GM12878 (cell line): ENCODE measurements around the gene NFATC2. TPM values are rescaled to one million over a fixed set of nuclear protein-coding genes. Genes with fewer than 3 reads are reported as not detected.

Experiments used
- ATAC-seq: fragments of 200-7000 bp; cut with Tn5 transposase; 3 replicates; pipeline ENCODE4 v1.9.1; 2020; ENCODE audit warnings: mild to moderate bottlenecking, moderate library complexity
- BruUV-seq: library from RNA; stranded (reverse); fragments of 400-500 nt; replicated peaks from 2 replicates; lab custom pipeline; 2021; lab: Mats Ljungman, UMichigan
- CTCF ChIA-PET: fragments of 300-600 bp; sonication (Branson Sonifier 250); formaldehyde crosslinking; extraction: SDS; loops from one replicate; lab custom pipeline; 2021; ENCODE audit warnings: inconsistent platforms; lab: Yijun Ruan, JAX
- POLR2A ChIA-PET: fragments of 350-600 bp; formaldehyde crosslinking; extraction: SDS; loops from one replicate; lab custom pipeline; 2021; ENCODE audit warnings: inconsistent platforms; lab: Charles Lee
- RAD21 ChIA-PET: fragments of 300-600 bp; sonication (Branson Sonifier 250); formaldehyde crosslinking; loops from one replicate; lab custom pipeline; 2023; ENCODE audit warnings: antibody characterized with exemption; ENCODE audit not compliant: unreplicated experiment; lab: Charles Lee
- SMC1A ChIA-PET: fragments of 300-600 bp; sonication (Branson Sonifier 250); formaldehyde crosslinking; loops from one replicate; lab custom pipeline; 2023; ENCODE audit not compliant: unreplicated experiment, uncharacterized antibody; lab: Charles Lee
- DNase-seq: peaks from one replicate; pipeline ENCODE4 v3.0.0-alpha.2; 2011; ENCODE audit warnings: low read depth, low spot score
- FAIRE-seq: peaks from 3 replicates; lab custom pipeline; 2011; peaks lifted over from hg19 to GRCh38; lab: Jason Lieb, UNC
- H2AFZ ChIP-seq: 2 replicates; pipeline ENCODE4 v1.6.0; 2011; ENCODE audit warnings: low read depth, low read length, control low read depth; ENCODE audit not compliant: control insufficient read depth
- H3K27ac ChIP-seq: 2 replicates; pipeline ENCODE4 v1.5.1; 2011; ENCODE audit warnings: control low read depth; ENCODE audit not compliant: control insufficient read depth, insufficient read depth
- H3K27me3 ChIP-seq, 2 experiments: replicated peaks in 1 of 2; 2 replicates each; pipeline versions ENCODE4 v1.6.0 to v1.6.1; 2011; ENCODE audit warnings: low read length in 1 of 2; ENCODE audit not compliant: control insufficient read depth in 2 of 2, insufficient read depth in 2 of 2
- H3K36me3 ChIP-seq, 2 experiments: 2 replicates each; pipeline ENCODE4 v1.5.1; 2011; ENCODE audit warnings: low read length in 1 of 2; ENCODE audit not compliant: control insufficient read depth in 2 of 2, insufficient read depth in 2 of 2
- H3K4me1 ChIP-seq: 2 replicates; pipeline ENCODE4 v1.6.1; 2011; ENCODE audit warnings: mild to moderate bottlenecking, low read length, moderate library complexity, mixed read lengths; ENCODE audit not compliant: control insufficient read depth, insufficient read depth
- H3K4me2 ChIP-seq: 2 replicates; pipeline ENCODE4 v1.6.0; 2011; ENCODE audit warnings: control low read depth; ENCODE audit not compliant: control insufficient read depth, insufficient read depth
- H3K4me3 ChIP-seq: fragments of 200-600 bp; sonication (generic); 2 replicates; pipeline ENCODE4 v1.5.1; 2016
- H3K79me2 ChIP-seq: 2 replicates; pipeline ENCODE4 v1.6.0; 2011; ENCODE audit warnings: low read length; ENCODE audit not compliant: control insufficient read depth, insufficient read depth
- H3K9ac ChIP-seq: 2 replicates; pipeline ENCODE4 v1.8.0; 2011; ENCODE audit warnings: low read length, control low read depth, mixed read lengths; ENCODE audit not compliant: control insufficient read depth, insufficient read depth
- H3K9me3 ChIP-seq: replicated peaks from 3 replicates; pipeline ENCODE4 v1.5.1; 2011; ENCODE audit warnings: mild to moderate bottlenecking, low read length; ENCODE audit not compliant: control insufficient read depth, insufficient read depth
- H4K20me1 ChIP-seq: 2 replicates; pipeline ENCODE4 v1.6.0; 2011; ENCODE audit not compliant: control insufficient read depth, insufficient read depth
- BHLHE40 ChIP-seq, 2 experiments: fragments of 450-650 bp in 1 of 2; IDR thresholded peaks; 2 replicates each; pipeline ENCODE4 v1.6.1; 2011 to 2017; ENCODE audit warnings: low read depth in 2 of 2, borderline replicate concordance in 1 of 2, improper control_type of control experiment in 1 of 2, low read length in 1 of 2, mild to moderate bottlenecking in 1 of 2
- CHD4 ChIP-seq: fragments of 200-600 bp; sonication (generic); IDR thresholded peaks from 2 replicates; pipeline ENCODE4 v1.6.1; 2016; ENCODE audit warnings: mild to moderate bottlenecking
- DPF2 ChIP-seq: fragments of 450-650 bp; IDR thresholded peaks from 2 replicates; pipeline ENCODE4 v1.6.1; 2017; ENCODE audit warnings: mild to moderate bottlenecking
- HCFC1 ChIP-seq: fragments of 150-350 bp; IDR thresholded peaks from 2 replicates; pipeline ENCODE4 v1.6.1; 2014; ENCODE audit warnings: low read length
- IKZF2 ChIP-seq, 2 experiments: fragments of 450-650 bp; IDR thresholded peaks; 2 replicates each; pipeline ENCODE4 v1.6.1; 2017; ENCODE audit warnings: mild to moderate bottlenecking in 2 of 2, moderate library complexity in 2 of 2
- MTA2 ChIP-seq: fragments of 450-650 bp; IDR thresholded peaks from 2 replicates; pipeline ENCODE4 v1.6.1; 2016; ENCODE audit warnings: low read depth, mild to moderate bottlenecking, moderate library complexity
- MYB ChIP-seq: fragments of 150-350 bp; IDR thresholded peaks from 2 replicates; pipeline ENCODE4 v1.6.1; 2014; ENCODE audit warnings: mild to moderate bottlenecking, low read depth, low read length, borderline replicate concordance
- PAX8 ChIP-seq: fragments of 450-650 bp; IDR thresholded peaks from 2 replicates; pipeline ENCODE4 v1.6.1; 2017; ENCODE audit warnings: mild to moderate bottlenecking, moderate library complexity
- POLR2AphosphoS5 ChIP-seq: IDR thresholded peaks from 2 replicates; pipeline ENCODE4 v1.6.1; 2011; ENCODE audit warnings: mild to moderate bottlenecking, low read length, inconsistent platforms
- RAD51 ChIP-seq: fragments of 450-650 bp; IDR thresholded peaks from 2 replicates; pipeline ENCODE4 v1.6.1; 2016; ENCODE audit warnings: moderate library complexity, mild to moderate bottlenecking, inconsistent platforms
- SP1 ChIP-seq: IDR thresholded peaks from one replicate; pipeline ENCODE4 v1.6.1; 2011; ENCODE audit warnings: low read depth, low read length
- ZBED1 ChIP-seq: IDR thresholded peaks from 2 replicates; pipeline ENCODE4 v1.6.1; 2016; ENCODE audit warnings: borderline replicate concordance
- WGBS: methylation state at CpG from one replicate; pipeline ENCODE4 v1.1.6; 2016; ENCODE audit warnings: low lambda C conversion rate; ENCODE audit not compliant: insufficient replicate concordance, insufficient coverage; ENCODE audit errors: missing lambda C conversion rate; 5-methylcytosine and 5-hydroxymethylcytosine counted together
- in situ Hi-C: fragments of 300-500 bp; cut with MboI; formaldehyde crosslinking; loops from 9 replicates; pipeline ENCODE4 v1.14.3; 2018; ENCODE audit warnings: mixed read lengths
- intact Hi-C: fragments of 100-400 bp; cut with micrococcal nuclease; formaldehyde crosslinking; loops from one replicate; pipeline ENCODE4 v1.14.2; 2022; ENCODE audit not compliant: unreplicated experiment
- polyA plus RNA-seq, 11 experiments: library from polyadenylated mRNA; depleted of rRNA in 4 of 11; unstranded in 6 of 11; stranded (reverse) in 5 of 11; fragments of >200 nt; fragmentation: Nextera tagmentation in 4 of 11; fragmentation: Illumina TruSeq in 1 of 11; extraction: Ambion mirVana in 4 of 11; extraction: Trizol in 1 of 11; gene quantifications; 1 replicate in 1 of 11; 2 replicates in 10 of 11; pipeline versions ENCODE4 v1.2.1 to v1.2.3, GENCODE V29; 2011 to 2016; ENCODE audit warnings: inconsistent platforms in 2 of 11, missing spikeins in 2 of 11, low read depth in 1 of 11
- total RNA-seq, 4 experiments: library from RNA; depleted of rRNA in 3 of 4; stranded (reverse); fragments of >200 nt in 3 of 4; fragmentation: Illumina TruSeq in 1 of 4; extraction: Trizol in 1 of 4; gene quantifications; 2 replicates each; pipeline versions ENCODE4 v1.2.1 to v1.2.3, GENCODE V29; 2013 to 2021
- TF ChIP-seq, protein P1 (sequence below): IDR thresholded peaks from 2 replicates; pipeline ENCODE4 v1.6.1; 2012; ENCODE audit warnings: low read length, inconsistent platforms
- TF ChIP-seq, protein P2 (sequence below): fragments of 150-350 bp; IDR thresholded peaks from 2 replicates; pipeline ENCODE4 v1.6.1; 2016; ENCODE audit warnings: low read depth, low read length
- TF ChIP-seq, protein P3 (sequence below): fragments of 450-650 bp; IDR thresholded peaks from 2 replicates; pipeline ENCODE4 v1.6.1; 2017; ENCODE audit warnings: low read depth, mild to moderate bottlenecking, moderate library complexity
- TF ChIP-seq, protein P4 (sequence below): fragments of 450-650 bp; IDR thresholded peaks from 2 replicates; pipeline ENCODE4 v1.6.1; 2017; ENCODE audit warnings: borderline replicate concordance

Gene NFATC2
- total and polyA plus RNA-seq, 10 of the 15 experiments (the other 5 are each of a cell fraction or from before 2014, with no cell fraction given): 3.3 to 20.0 (median 7.3) TPM

DNA sequence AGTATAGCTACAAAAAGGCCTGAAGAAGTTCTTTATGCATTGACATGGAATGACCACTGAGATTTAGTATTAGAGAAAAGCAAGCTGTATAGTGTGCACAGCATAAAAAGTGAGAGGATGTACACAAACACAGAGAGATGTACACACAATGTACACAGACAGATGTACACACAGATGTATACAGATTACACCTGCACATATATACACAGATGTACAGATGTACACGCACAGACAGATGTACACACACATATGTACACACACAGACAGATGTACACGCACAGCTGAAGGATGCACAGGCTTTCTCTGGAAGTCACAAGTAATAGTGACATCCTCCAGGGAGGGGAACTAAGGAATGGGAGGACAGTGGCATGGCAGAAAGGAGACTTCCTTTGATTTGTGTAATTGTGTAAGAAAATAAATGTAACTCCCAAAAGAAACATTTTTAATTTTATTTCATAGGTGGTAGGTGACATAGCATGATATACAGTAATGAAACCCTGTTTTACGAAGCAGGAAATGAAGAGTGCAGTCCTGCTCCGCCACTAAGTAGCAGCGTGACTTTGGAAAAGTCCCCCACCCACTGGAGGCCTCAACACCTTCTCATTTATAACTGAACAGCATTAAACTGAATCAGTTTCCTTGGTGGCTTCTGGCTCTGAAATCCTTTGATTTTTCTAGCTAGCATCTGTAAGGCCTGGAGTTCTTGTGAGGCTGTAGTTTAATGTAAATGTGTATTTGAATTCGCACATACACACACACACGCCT, 14.1 kb downstream of the NFATC2 start:
- DNase-seq: no peak
- peaks cover 74% of the 10 kb centered on the region for H3K4me1 ChIP-seq
- RAD21 ChIA-PET: interaction anchor here (1.0 to 1.1 kb wide), 3 partner anchors 13 to 67 kb away, joined by 3 read pairs; partner anchors contain the start of gene NFATC2
- H3K9ac ChIP-seq: peak overlapping the region; percentile 65
- H3K27ac ChIP-seq: peak overlapping the region; percentile 75
- POLR2A ChIA-PET: interaction anchor here (0.6 to 1.4 kb wide), 5 partner anchors 9 to 31 kb away, joined by 3 to 6 read pairs (median 3); partner anchors contain the start of gene NFATC2
- WGBS: 43% methylated on average over 7 of the region's 7 CpGs
- intact Hi-C loops (no loop called here), in situ Hi-C loops (no loop called here)
- H2AFZ ChIP-seq: no peak overlapping the region
- H4K20me1 ChIP-seq: no peaks in the 10 kb centered on the region
- H3K9me3 ChIP-seq: no peaks in the 10 kb centered on the region
- H3K27me3 ChIP-seq: no peaks in the 10 kb centered on the region
- H3K36me3 ChIP-seq: peaks cover 0 to 5% of the 10 kb centered on the region in 2 experiments; a peak in 3 of 4 replicates
- BruUV-seq: no TSS peak
- H3K4me3 ChIP-seq: peak overlapping the region; percentile 37
- peaks cover 71% of the 10 kb centered on the region for H3K79me2 ChIP-seq
- peak; percentile 51 for ATAC-seq
- peak overlapping the region; percentile 39 for H3K4me2 ChIP-seq
- CTCF ChIA-PET: no interaction called here
- FAIRE-seq: no peak
- SMC1A ChIA-PET: interaction anchor here (1.1 to 1.6 kb wide), 4 partner anchors 10 to 124 kb away, joined by 3 to 4 read pairs (median 4); no protein-coding TSS in a partner anchor
- no peak for TF ChIP-seq MYB
- TF ChIP-seq, protein P1, sequence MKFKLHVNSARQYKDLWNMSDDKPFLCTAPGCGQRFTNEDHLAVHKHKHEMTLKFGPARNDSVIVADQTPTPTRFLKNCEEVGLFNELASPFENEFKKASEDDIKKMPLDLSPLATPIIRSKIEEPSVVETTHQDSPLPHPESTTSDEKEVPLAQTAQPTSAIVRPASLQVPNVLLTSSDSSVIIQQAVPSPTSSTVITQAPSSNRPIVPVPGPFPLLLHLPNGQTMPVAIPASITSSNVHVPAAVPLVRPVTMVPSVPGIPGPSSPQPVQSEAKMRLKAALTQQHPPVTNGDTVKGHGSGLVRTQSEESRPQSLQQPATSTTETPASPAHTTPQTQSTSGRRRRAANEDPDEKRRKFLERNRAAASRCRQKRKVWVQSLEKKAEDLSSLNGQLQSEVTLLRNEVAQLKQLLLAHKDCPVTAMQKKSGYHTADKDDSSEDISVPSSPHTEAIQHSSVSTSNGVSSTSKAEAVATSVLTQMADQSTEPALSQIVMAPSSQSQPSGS: no peak
- TF ChIP-seq, protein P2, sequence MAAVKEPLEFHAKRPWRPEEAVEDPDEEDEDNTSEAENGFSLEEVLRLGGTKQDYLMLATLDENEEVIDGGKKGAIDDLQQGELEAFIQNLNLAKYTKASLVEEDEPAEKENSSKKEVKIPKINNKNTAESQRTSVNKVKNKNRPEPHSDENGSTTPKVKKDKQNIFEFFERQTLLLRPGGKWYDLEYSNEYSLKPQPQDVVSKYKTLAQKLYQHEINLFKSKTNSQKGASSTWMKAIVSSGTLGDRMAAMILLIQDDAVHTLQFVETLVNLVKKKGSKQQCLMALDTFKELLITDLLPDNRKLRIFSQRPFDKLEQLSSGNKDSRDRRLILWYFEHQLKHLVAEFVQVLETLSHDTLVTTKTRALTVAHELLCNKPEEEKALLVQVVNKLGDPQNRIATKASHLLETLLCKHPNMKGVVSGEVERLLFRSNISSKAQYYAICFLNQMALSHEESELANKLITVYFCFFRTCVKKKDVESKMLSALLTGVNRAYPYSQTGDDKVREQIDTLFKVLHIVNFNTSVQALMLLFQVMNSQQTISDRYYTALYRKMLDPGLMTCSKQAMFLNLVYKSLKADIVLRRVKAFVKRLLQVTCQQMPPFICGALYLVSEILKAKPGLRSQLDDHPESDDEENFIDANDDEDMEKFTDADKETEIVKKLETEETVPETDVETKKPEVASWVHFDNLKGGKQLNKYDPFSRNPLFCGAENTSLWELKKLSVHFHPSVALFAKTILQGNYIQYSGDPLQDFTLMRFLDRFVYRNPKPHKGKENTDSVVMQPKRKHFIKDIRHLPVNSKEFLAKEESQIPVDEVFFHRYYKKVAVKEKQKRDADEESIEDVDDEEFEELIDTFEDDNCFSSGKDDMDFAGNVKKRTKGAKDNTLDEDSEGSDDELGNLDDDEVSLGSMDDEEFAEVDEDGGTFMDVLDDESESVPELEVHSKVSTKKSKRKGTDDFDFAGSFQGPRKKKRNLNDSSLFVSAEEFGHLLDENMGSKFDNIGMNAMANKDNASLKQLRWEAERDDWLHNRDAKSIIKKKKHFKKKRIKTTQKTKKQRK: no peak
- TF ChIP-seq BHLHE40 (IDR thresholded peaks at IDR 0.05; ENCODE audit: borderline replicate concordance in 1 of 2, low read depth in 2 of 2, low read length in 1 of 2): peak in 1 of 2 experiments; percentile 56; a peak in 1 of 4 replicates
- TF ChIP-seq RAD51: 0 out of 2 replicates have a peak, but pooled peaks have one; percentile 11
- TF ChIP-seq MTA2: peak; percentile 30; the same call in 1 of the 2 replicates
- no peak for TF ChIP-seq HCFC1
- TF ChIP-seq, protein P3, sequence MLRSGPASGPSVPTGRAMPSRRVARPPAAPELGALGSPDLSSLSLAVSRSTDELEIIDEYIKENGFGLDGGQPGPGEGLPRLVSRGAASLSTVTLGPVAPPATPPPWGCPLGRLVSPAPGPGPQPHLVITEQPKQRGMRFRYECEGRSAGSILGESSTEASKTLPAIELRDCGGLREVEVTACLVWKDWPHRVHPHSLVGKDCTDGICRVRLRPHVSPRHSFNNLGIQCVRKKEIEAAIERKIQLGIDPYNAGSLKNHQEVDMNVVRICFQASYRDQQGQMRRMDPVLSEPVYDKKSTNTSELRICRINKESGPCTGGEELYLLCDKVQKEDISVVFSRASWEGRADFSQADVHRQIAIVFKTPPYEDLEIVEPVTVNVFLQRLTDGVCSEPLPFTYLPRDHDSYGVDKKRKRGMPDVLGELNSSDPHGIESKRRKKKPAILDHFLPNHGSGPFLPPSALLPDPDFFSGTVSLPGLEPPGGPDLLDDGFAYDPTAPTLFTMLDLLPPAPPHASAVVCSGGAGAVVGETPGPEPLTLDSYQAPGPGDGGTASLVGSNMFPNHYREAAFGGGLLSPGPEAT: peak; percentile 52
- TF ChIP-seq ZBED1: no peak
- TF ChIP-seq, protein P4, sequence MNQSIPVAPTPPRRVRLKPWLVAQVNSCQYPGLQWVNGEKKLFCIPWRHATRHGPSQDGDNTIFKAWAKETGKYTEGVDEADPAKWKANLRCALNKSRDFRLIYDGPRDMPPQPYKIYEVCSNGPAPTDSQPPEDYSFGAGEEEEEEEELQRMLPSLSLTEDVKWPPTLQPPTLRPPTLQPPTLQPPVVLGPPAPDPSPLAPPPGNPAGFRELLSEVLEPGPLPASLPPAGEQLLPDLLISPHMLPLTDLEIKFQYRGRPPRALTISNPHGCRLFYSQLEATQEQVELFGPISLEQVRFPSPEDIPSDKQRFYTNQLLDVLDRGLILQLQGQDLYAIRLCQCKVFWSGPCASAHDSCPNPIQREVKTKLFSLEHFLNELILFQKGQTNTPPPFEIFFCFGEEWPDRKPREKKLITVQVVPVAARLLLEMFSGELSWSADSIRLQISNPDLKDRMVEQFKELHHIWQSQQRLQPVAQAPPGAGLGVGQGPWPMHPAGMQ: no peak
- peak; percentile 20 to 46; a peak in 2 of 4 replicates for TF ChIP-seq IKZF2 (IDR thresholded peaks at IDR 0.05)
- TF ChIP-seq PAX8: peak; percentile 95
- 0 out of 2 replicates have a peak, but pooled peaks have one; percentile 19 for TF ChIP-seq DPF2
- TF ChIP-seq SP1: no peak
- TF ChIP-seq POLR2AphosphoS5: 0 out of 2 replicates have a peak, but pooled peaks have one; percentile 27
- TF ChIP-seq CHD4: no peak
